ENCODE results near the gene ANO1.

DNA sequence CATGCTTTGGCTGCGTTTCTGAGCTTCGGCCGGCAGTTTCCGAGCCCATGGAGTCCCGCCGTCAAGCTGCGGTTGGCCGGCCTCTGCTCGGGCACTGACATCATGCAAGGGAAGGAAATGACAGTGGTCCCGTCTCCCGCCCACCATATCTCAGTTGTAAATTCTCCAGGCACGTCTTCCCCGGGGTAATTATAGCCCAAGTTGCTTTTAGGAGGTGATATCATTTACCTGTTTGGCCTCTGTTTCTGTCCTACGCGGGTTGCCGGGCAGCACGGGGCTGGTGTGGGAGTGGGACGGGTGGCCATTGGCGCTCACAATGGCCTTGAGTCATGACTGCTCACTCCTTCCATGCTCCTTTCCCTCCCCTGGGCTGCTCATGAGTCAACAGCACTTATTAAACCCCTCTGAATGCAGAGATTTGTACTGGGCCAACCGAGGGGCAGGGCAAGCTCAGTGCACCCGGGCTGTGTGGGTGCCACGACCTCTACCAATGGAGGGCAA lies 4.2 kb upstream of the ANO1 start:
- TF ChIP-seq, protein P1, sequence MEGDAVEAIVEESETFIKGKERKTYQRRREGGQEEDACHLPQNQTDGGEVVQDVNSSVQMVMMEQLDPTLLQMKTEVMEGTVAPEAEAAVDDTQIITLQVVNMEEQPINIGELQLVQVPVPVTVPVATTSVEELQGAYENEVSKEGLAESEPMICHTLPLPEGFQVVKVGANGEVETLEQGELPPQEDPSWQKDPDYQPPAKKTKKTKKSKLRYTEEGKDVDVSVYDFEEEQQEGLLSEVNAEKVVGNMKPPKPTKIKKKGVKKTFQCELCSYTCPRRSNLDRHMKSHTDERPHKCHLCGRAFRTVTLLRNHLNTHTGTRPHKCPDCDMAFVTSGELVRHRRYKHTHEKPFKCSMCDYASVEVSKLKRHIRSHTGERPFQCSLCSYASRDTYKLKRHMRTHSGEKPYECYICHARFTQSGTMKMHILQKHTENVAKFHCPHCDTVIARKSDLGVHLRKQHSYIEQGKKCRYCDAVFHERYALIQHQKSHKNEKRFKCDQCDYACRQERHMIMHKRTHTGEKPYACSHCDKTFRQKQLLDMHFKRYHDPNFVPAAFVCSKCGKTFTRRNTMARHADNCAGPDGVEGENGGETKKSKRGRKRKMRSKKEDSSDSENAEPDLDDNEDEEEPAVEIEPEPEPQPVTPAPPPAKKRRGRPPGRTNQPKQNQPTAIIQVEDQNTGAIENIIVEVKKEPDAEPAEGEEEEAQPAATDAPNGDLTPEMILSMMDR (IDR thresholded peaks at IDR 0.05; ENCODE audit: low read length), result no peak
- no peak for TF ChIP-seq EZH2 (IDR thresholded peaks at IDR 0.05; ENCODE audit: borderline replicate concordance, low read length)
